HG02943 (cell line): ENCODE results near the gene LCN6.
"Not testable (repeated sequence)": the region's sequence is repeated elsewhere in the genome, so short reads cannot be mapped to it uniquely, and the experiment has no call there.

Experiments
- ATAC-seq: cut with Tn5 transposase; IDR thresholded peaks from one replicate; pipeline ENCODE4 v1.9.1; 2021; ENCODE audit warnings: mild to moderate bottlenecking, low read depth, moderate library complexity; ENCODE audit not compliant: unreplicated experiment

The LCN6 gene

DNA sequence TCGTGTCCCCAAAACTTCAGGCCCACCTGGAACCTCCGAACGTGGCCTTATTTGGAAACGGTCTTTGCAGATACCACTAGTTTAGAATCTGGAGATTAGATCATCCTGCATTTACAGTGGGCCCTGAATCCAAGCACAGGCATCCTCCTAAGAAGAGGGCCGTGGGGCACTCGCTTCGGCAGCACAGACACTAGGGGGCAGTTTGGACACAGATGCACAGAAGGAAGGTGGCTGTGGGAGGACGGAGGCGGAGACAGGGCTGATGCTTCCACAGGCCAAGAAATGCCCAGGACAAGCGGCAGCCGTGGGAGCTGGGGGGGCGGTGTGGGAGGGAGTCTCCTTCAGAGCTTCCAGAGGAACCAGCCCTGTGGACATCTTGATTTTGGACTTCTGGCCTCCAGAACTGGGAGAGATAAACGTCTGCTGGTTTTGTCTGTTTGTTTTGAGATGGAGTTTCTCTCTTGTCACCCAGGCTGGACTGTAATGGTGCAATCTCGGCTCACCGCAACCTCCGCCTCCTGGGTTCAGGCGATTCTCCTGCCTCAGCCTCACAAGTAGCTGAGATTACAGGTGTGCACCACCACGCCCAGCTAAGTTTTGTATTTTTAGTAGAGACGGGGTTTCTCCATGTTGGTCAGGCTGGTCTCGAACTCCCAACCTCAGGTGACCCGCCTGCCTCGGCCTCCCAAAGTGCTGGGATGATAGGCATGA is 12.7 kb upstream of the LCN6 start:
- not testable (repeated sequence) for ATAC-seq

GRCh38 chr9:136760424-136760823 is 12.1 kb upstream of the LCN6 start:
- no peak for ATAC-seq

- ATAC-seq = no peak
Observed at GRCh38 chr9:136759436-136760325, 11.4 kb upstream of the LCN6 start.

DNA sequence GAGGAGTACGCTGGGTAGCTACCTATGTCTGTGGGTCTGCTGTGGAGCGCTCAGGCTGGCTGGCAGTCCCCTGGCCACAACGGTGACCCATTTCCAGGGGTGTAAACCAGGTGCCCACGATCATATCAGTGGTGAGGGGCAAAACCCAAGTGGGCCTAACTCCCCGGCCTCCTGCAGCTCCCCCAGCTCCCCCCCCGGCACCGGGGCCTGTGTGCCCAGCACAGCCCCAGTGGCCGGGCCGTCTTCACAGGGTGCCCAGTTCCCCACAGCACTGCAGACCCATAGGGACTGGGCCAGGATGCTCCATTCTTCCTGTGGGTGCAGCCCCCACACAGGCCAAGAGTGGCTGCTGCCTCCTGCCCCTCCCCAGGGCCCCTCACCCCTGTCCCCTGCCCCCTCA is 10.7 kb upstream of the LCN6 start:
- ATAC-seq = no peak

DNA sequence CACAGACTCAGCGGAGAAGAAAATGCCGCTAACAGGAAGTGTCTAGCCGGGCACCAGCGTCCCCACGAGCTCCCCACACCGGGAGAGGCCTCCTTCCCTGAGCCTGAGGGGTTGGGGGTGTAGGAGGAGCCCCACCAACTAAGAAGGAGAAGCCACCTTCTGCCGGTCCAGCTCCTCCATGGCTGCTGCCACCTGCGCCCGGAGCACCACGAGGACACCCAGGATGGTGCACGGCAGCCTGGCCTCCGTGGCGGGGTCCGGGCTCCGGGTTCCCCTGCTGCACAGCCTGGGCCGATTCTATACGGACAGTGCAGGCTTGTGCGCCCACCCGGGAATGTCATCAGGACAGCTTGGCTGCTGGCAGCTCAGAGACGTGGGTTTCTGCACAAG is 9.4 kb upstream of the LCN6 start:
- ATAC-seq = no peak

- ATAC-seq = no peak
Observed at GRCh38 chr9:136757328-136757727, 9.0 kb upstream of the LCN6 start.

- ATAC-seq = no peak
Observed at GRCh38 chr9:136756836-136757235, 8.5 kb upstream of the LCN6 start.

DNA sequence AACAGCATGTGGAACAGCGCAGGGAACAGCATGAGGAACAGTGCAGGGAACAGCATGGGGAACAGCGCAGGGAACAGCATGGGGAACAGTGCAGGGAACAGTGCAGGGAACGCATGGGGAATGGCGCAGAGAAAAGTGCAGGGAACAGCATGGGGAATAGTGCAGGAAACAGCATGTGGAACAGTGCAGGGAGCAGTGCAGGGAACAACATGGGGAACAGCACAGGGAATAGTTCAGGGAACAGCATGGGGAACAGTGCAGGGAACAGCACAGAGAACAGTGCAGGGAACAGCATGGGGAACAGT is 7.8 kb upstream of the LCN6 start:
- no peak for ATAC-seq

GRCh38 chr9:136755302-136756133 is 7.2 kb upstream of the LCN6 start:
- ATAC-seq = not testable (repeated sequence)

DNA sequence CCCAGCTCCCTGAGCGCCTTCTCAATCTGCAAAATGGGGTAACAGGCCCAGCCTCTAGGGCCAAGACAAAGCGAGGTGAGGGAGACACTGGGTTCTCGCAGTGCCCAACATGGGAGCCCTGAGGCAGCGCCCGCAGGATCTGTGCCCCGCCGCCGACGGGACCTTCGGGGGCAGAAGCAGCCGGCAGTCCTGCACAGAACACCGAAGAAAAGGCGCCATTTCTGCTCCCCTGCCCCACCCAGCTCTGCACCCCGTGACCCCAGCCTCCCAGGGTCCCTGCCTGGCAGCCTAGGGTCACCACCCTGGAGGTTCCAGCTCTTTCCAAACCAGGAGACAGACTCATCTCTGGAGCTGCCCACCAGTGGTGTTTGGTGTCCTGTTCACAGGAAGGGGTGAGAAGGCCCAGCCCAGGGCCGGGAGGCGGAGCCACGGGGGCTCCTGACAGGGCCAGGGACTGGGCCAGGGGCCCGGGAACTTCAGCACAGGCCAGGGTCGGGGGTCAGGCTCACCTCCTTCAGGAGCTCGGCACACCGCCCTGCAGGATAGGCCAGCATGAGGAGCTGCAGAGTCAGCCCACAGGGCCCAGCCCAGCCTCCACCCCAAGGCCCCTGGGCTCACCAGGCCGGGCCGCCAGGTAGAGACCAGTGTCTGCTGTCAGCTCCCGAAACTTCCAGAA is 6.4 kb upstream of the LCN6 start:
- ATAC-seq = no peak

- no peak for ATAC-seq
Observed at GRCh38 chr9:136754059-136754572, 5.8 kb upstream of the LCN6 start.

DNA sequence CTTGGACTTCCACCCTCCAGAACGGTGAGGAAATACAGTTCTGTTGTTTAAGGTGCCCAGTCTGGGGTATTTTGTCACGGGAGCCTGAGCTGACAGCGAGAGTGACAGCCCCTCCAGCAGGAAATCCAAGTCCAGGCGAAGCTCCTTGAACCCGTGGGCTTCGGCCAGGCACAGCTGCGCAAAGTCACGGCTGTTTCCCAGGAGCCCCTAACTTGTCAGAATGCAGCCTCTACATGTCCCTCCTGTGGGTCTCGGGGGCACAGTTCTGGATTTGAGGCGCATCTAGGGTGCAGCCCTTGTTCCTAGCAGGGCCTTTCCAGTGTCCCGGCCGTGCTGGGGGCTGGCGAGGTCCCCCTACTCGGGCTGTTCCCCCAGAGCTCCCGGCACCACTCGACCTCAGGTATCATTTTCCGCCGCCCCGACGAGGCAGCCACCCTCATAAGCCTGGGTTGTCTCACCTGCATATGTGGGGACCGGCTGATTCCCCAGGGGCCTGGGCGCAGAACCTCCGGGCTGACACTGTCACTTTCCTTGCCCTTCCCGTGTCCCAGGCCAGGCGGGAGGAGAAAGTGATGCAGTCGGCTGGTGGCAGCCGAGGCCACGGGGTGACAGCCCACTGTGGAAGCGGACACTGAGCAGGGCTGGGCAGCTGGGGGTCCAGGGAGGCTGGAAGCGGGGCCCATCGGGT is 5.2 kb upstream of the LCN6 start:
- no peak for ATAC-seq

DNA sequence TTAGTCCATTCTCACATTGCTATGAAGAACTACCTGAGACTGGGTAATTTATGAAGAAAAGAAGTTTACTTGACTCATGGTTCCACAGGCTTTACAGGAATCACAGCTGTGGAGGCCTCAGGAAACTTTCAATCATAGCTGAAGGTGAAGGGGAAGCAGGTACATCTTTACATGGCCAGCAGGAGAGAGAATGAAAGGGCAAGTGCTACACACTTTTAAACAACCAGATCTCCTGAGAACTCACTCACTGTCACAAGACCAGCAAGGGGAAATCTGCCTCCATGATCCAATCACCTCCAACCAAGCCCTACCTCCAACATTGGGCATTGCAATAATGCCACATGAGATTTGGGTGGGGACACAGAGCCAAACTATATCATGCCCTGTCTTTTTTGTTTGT is 3.5 kb upstream of the LCN6 start:
- no peak for ATAC-seq

- ATAC-seq = no peak
Observed at GRCh38 chr9:136751244-136751643, 2.9 kb upstream of the LCN6 start.

GRCh38 chr9:136750526-136750925 is 2.2 kb upstream of the LCN6 start:
- no peak for ATAC-seq

DNA sequence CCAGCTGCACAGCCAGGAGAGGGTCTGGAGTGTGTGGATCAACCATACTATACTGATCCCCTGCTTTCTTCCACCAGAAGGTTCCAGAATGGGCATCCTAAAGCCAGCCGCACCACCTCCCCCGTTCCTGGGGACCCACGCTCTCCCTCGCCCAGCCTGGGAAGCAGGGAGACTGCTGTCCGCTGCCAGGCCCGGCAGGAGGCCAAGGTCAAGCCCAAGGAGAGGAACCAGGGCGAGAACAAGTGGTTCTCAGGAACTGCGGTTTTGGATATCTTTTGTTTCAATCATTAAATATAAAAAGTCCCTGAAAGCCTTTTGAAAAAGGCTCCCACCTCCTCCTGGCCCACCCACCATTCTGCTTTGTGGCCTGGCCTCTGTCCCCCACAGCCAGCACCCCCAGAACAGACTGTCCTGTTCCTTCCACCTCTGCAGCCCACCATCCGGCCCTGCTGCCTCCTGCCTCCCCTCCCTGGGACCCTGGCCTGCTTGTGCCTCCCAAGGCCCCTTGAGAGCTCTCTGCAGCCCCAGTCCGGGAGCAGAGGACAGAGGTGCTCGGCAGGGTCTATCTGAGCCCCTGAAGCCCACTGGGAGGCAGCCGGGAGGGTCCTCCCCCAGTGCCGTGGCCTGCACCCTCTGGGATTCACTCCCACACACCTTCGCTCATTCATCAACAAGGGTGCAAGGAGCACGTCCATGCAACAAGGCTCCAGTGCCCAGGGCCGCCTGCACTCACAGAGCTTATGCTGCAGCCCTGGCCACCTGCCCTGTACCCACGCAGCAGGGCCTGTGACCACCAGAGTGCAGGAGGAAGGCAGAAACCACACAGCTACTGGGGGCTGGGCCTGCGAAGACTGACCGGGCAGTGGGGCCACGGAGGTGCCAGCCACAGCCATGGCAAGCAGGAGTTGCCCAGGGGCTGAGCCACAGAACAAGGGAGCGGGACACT is 614 bp upstream of the LCN6 start:
- ATAC-seq = no peak

DNA sequence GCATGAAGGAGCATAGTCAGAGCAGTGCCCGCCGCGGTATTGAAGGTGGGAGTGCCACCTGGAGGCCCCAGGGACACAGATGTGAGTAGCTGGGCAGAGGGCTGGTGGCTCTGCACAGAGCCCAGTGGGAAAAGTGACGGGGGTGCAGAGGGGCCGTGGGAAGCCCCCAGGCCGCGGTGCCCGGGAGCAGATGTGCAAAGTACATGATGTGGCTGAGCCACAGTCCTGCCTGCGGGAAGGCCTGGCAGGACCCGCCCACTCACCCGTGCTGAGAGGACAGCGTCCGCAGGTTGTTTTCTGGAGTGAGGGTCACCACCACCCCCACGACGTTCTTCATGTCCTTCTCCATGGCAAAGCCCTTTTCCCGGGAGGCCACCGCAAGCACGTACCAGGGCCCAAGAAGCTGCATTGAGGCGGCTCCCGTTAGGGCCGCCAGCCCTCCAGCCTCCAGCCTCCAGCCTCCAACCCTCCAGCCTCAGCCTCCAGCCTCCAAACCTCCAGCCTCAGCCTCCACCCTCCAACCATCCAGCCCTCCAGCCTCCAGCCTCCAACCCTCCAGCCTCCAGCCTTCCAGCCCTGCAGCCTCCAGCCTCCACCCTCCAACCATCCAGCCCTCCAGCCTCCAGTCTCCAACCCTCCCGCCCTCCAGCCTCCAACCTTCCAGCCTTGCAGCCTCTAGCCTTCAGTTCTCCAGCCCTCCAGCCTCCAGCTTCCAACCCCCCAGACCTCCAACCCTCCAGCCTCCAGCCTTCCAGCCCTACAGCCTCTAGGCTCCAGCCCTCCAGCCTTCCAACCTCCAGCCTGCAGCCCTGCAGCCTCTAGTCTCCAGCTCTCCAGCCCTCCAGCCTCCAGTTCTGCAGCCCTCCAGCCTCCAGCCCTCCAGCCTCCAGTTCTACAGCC is 914 bp downstream of the LCN6 start:
- ATAC-seq = no peak

- no peak for ATAC-seq
Observed at GRCh38 chr9:136746621-136747020, 1.7 kb downstream of the LCN6 start.
